Superior temporal gyrus (tissue), 1 donor: ENCODE data around the gene TLR9.

Source experiments
- DNase-seq: peaks from one replicate; pipeline ENCODE4 v3.0.0-alpha.2; 2016; ENCODE audit errors: extremely low spot score

Gene TLR9

GRCh38 chr3:52217409-52217805 lies 8.0 kb downstream of the TLR9 start:
- no peak for DNase-seq

GRCh38 chr3:52216585-52217408 lies 8.6 kb downstream of the TLR9 start:
- DNase-seq, result no peak

GRCh38 chr3:52215351-52215750 lies 10.1 kb downstream of the TLR9 start:
- no peak for DNase-seq

GRCh38 chr3:52213901-52214300 lies 11.5 kb downstream of the TLR9 start:
- DNase-seq, result no peak

- no peak for DNase-seq
Observed at GRCh38 chr3:52213005-52213404, 12.4 kb downstream of the TLR9 start.

GRCh38 chr3:52211268-52211891 lies 14.1 kb downstream of the TLR9 start:
- no peak for DNase-seq

- DNase-seq, result no peak
Observed at GRCh38 chr3:52210550-52211046, 14.8 kb downstream of the TLR9 start.

- DNase-seq, result no peak
Observed at GRCh38 chr3:52210037-52210436, 15.4 kb downstream of the TLR9 start.

- DNase-seq, result no peak
Observed at GRCh38 chr3:52208556-52208955, 16.9 kb downstream of the TLR9 start.

GRCh38 chr3:52205727-52206372 lies 19.6 kb downstream of the TLR9 start:
- DNase-seq, result no peak

- no peak for DNase-seq
Observed at GRCh38 chr3:52204337-52205073, 20.9 kb downstream of the TLR9 start.

GRCh38 chr3:52203701-52204100 lies 21.7 kb downstream of the TLR9 start:
- DNase-seq, result no peak

GRCh38 chr3:52202384-52203077 lies 22.9 kb downstream of the TLR9 start:
- DNase-seq, result no peak

GRCh38 chr3:52200981-52201679 lies 24.3 kb downstream of the TLR9 start:
- DNase-seq, result no peak

GRCh38 chr3:52198643-52199608 lies 26.5 kb downstream of the TLR9 start:
- DNase-seq, result no peak

GRCh38 chr3:52197842-52198625 lies 27.4 kb downstream of the TLR9 start, which contains the start of gene ALAS1:
ALAS1 (plus strand) TSS chr3:52198160; CDS start chr3:52199242, 1,082 bp downstream.
- peak; percentile 93 for DNase-seq

GRCh38 chr3:52197499-52197841 lies 28.0 kb downstream of the TLR9 start:
- no peak for DNase-seq

GRCh38 chr3:52196977-52197376 lies 28.5 kb downstream of the TLR9 start:
- no peak for DNase-seq
